ENCODE data around the gene SCYL3.

DNA sequence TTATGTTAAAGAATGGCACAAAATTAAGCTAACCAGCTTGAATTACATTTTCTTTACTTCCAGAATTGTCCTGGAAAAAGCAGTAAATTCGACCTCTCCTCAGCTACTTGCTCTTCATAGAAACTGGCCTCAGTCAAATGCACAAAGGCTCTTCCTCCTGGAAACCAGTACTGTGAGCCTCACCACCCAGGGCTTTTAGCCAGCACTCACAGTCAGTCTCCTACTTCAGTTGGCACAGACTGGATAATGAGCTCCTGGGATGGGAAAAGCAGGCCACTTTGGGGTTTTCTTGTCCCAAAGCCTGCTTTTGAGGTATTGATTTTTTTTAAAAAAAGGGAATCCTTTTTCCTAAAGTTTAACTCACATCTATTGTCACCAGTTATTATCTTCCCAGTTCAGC lies 40.4 kb downstream of the SCYL3 start:
- TF ChIP-seq, protein P1, sequence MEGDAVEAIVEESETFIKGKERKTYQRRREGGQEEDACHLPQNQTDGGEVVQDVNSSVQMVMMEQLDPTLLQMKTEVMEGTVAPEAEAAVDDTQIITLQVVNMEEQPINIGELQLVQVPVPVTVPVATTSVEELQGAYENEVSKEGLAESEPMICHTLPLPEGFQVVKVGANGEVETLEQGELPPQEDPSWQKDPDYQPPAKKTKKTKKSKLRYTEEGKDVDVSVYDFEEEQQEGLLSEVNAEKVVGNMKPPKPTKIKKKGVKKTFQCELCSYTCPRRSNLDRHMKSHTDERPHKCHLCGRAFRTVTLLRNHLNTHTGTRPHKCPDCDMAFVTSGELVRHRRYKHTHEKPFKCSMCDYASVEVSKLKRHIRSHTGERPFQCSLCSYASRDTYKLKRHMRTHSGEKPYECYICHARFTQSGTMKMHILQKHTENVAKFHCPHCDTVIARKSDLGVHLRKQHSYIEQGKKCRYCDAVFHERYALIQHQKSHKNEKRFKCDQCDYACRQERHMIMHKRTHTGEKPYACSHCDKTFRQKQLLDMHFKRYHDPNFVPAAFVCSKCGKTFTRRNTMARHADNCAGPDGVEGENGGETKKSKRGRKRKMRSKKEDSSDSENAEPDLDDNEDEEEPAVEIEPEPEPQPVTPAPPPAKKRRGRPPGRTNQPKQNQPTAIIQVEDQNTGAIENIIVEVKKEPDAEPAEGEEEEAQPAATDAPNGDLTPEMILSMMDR (conservative IDR thresholded peaks at IDR 0.05 in 1 of 2, IDR thresholded peaks at IDR 0.05 in 1 of 2; ENCODE audit: low read depth in 1 of 2, low read length in 2 of 2) = no peak
- TF ChIP-seq EZH2 (IDR thresholded peaks at IDR 0.05; ENCODE audit: low read length, missing control alignments) = no peak
